ENCODE results near the gene NELL1.

DNA sequence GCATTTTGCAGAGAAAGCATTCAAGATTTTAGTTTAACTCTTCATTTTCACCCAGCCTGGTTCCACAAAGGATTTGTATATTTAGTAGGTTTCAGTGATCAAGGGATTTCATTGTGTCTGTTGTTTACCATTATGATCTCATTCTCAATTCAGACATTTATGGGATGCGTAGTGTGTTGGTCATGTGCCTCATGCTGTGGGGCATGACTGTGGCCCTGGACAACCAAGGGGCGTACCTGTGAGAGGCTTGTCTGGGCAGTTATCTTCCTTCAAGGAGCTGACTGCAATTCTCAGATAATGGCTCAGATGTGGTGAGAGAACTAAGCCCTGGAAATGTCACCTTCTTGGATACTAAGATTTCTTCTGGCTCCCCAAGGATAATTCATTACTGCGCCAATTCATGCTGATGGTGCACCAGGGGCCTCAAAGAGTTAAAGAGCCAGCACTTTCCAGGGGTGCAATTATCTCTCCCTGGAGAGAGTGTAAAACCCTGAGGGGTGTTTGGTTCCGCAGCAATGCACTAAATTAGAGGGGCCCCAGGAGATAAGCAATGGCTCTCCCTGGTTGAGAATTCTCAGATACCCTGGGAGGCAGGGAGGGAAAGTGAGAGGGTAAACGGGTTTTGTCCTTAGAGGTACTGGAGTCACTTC is 37.7 kb upstream of the NELL1 start:
- TF ChIP-seq POLR2A (IDR thresholded peaks at IDR 0.05; ENCODE audit: low read depth, low read length) (no peak), EZH2 (IDR thresholded peaks at IDR 0.05; ENCODE audit: borderline replicate concordance, low read depth, low read length, severe bottlenecking) (no peak), POLR2AphosphoS5 (IDR thresholded peaks at IDR 0.05; ENCODE audit: insufficient read depth, low read depth, low read length) (no peak)
- TF ChIP-seq, protein P1, sequence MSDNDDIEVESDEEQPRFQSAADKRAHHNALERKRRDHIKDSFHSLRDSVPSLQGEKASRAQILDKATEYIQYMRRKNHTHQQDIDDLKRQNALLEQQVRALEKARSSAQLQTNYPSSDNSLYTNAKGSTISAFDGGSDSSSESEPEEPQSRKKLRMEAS (IDR thresholded peaks at IDR 0.05; ENCODE audit: insufficient read depth, insufficient read length) = no peak
- TF ChIP-seq, protein P2, sequence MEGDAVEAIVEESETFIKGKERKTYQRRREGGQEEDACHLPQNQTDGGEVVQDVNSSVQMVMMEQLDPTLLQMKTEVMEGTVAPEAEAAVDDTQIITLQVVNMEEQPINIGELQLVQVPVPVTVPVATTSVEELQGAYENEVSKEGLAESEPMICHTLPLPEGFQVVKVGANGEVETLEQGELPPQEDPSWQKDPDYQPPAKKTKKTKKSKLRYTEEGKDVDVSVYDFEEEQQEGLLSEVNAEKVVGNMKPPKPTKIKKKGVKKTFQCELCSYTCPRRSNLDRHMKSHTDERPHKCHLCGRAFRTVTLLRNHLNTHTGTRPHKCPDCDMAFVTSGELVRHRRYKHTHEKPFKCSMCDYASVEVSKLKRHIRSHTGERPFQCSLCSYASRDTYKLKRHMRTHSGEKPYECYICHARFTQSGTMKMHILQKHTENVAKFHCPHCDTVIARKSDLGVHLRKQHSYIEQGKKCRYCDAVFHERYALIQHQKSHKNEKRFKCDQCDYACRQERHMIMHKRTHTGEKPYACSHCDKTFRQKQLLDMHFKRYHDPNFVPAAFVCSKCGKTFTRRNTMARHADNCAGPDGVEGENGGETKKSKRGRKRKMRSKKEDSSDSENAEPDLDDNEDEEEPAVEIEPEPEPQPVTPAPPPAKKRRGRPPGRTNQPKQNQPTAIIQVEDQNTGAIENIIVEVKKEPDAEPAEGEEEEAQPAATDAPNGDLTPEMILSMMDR (IDR thresholded peaks at IDR 0.05; ENCODE audit: extremely low read depth in 1 of 2, insufficient read depth in 1 of 2, low read depth in 1 of 2, low read length in 2 of 2) = no peak

All from endothelial cell of umbilical vein (primary cell).